ENCODE results near the gene CEACAM18.
"Not testable (repeated sequence)": the region's sequence is repeated elsewhere in the genome, so short reads cannot be mapped to it uniquely, and the experiment has no call there.

The CEACAM18 gene

GRCh38 chr19:51460164-51460992 is 18.0 kb upstream of the CEACAM18 start:
- in situ Hi-C loops (cut with HindIII; ENCODE audit: low sequenced_read_pairs): no loop called here

- in situ Hi-C loops (cut with HindIII; ENCODE audit: low sequenced_read_pairs): no loop called here
Observed at GRCh38 chr19:51461723-51462161, 16.6 kb upstream of the CEACAM18 start.

DNA sequence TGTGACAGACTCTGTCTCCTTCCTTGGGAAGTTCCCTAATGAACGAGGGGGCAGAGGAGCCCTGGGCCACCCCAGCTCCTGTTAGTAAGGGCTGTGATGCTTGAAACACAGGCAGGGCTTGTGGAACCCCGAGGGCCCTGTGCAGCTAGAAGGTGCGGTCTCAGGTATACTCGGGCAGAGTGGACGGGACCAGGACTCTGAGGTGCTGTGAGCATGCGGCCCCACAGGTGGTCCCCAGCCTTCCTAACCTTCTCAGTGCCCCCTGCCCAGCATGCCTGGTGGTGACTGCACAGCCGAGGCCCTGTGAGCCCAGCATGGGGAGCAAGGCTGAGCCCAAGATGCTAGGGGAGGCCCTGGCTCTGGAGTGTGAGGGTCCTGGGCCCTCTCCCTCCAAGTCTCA is 16.1 kb upstream of the CEACAM18 start:
- in situ Hi-C loops (cut with HindIII; ENCODE audit: low sequenced_read_pairs): no loop called here

- in situ Hi-C loops (cut with HindIII; ENCODE audit: low sequenced_read_pairs): no loop called here
Observed at GRCh38 chr19:51462681-51463080, 15.7 kb upstream of the CEACAM18 start.

- in situ Hi-C loops (cut with HindIII; ENCODE audit: low sequenced_read_pairs): not testable (repeated sequence)
Observed at GRCh38 chr19:51463976-51464581, 14.3 kb upstream of the CEACAM18 start.

DNA sequence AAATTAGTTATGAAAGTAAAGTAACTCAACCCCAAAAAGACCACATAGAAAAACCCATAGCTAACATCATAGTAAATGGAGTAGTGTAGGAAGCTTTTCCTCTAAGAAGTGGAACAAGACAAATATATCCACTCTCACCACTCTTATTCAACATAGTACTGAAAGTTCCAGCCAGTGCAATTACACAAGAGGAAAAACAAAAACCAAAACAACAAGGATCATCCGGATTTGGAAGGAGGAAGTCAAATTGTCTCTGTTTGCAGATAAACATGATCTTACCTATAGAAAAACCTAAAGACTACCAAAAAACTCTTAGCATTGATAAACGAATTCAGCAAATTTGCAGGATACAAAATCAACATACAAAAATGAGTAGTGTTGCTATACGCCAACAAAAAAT is 11.6 kb upstream of the CEACAM18 start:
- in situ Hi-C loops (cut with HindIII; ENCODE audit: low sequenced_read_pairs): no loop called here

DNA sequence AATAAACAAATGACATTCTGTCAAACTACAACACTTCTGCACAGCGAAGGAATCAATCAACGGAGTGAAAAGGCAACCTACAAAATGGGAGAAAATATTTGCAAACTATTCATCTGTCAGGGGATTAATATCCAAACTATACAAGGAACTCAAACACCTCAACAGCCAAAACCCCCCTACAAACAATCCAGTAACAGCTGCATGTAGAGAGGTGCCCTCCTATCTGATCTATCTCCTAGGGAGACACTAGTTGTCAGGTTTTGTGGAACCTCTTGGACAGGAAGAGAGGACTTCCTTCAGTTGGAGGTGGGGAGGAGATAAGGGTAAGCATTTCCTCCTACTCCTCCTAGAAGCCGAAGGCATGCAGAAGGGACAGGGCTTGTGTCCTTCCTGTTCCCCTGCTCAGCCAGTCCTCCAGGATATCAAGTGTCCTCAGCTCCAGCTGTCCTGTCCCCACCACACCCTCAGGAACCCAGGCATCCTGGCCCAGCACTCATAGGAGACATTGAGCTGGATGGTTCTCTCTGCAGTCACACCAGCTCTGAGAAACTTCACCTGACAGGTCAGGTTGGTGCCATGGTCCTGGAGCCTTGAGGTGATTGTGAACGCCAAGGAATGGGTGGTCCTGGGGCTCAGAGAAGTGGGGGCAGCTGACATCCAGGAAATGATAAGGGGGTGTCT is 10.3 kb upstream of the CEACAM18 start:
- in situ Hi-C loops (cut with HindIII; ENCODE audit: low sequenced_read_pairs): no loop called here

DNA sequence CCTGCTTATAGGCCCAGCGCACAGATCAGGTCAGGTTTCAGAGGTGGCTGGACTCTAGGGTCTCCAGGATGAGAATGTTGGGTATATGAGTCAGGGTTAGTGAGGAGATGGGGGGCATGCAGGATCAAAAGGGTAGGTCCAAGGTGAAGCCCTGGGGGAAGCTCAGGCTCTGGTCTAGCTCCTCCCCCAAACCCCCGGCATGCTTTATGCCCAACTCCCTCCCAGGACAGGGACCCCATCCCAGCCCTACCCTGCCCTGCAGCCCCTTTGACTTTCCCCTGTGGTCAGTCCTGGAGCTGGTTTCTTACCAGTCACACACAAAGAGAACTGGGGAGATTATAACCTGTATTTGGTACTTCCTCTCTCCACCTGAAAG is 9.8 kb upstream of the CEACAM18 start:
- in situ Hi-C loops (cut with HindIII; ENCODE audit: low sequenced_read_pairs): no loop called here

GRCh38 chr19:51469162-51469561 is 9.2 kb upstream of the CEACAM18 start:
- in situ Hi-C loops (cut with HindIII; ENCODE audit: low sequenced_read_pairs): no loop called here

- in situ Hi-C loops (cut with HindIII; ENCODE audit: low sequenced_read_pairs): loop anchor here (5.0 kb wide), 1 partner anchor 178 kb away; the partner anchor contains the start of gene SIGLEC14
Observed at GRCh38 chr19:51469629-51470028, 8.7 kb upstream of the CEACAM18 start.

DNA sequence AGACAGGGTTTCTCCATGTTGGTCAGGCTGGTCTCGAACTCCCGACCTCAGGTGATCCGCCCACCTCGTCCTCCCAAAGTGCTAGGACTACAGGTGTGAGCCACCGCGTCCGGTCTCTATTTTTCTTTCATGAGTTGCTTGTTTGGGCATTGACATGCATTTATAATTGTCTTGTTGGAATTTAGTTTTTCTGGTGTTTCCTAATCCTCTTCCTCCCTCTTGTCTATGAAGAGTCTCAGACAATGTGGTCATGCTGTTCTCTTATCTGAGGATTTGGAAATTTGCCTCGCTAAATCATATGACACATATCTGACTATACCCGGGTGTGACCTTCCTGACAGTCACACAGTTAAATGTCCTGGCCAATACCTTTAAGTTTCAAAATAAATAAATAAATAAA is 7.4 kb upstream of the CEACAM18 start:
- in situ Hi-C loops (cut with HindIII; ENCODE audit: low sequenced_read_pairs): loop anchor here (5.0 kb wide), 1 partner anchor 176 kb away; the partner anchor contains the start of gene SIGLEC14

GRCh38 chr19:51471527-51471926 is 6.8 kb upstream of the CEACAM18 start:
- in situ Hi-C loops (cut with HindIII; ENCODE audit: low sequenced_read_pairs): loop anchor here (5.0 kb wide), 1 partner anchor 176 kb away; the partner anchor contains the start of gene SIGLEC14

- in situ Hi-C loops (cut with HindIII; ENCODE audit: low sequenced_read_pairs): loop anchor here (5.0 kb wide), 1 partner anchor 175 kb away; the partner anchor contains the start of gene SIGLEC14
Observed at GRCh38 chr19:51472607-51473006, 5.7 kb upstream of the CEACAM18 start.

GRCh38 chr19:51473009-51473707 is 5.2 kb upstream of the CEACAM18 start:
- in situ Hi-C loops (cut with HindIII; ENCODE audit: low sequenced_read_pairs): loop anchor here (5.0 kb wide), 1 partner anchor 174 kb away; the partner anchor contains the start of gene SIGLEC14

GRCh38 chr19:51476164-51476563 is 2.2 kb upstream of the CEACAM18 start:
- in situ Hi-C loops (cut with HindIII; ENCODE audit: low sequenced_read_pairs): no loop called here

DNA sequence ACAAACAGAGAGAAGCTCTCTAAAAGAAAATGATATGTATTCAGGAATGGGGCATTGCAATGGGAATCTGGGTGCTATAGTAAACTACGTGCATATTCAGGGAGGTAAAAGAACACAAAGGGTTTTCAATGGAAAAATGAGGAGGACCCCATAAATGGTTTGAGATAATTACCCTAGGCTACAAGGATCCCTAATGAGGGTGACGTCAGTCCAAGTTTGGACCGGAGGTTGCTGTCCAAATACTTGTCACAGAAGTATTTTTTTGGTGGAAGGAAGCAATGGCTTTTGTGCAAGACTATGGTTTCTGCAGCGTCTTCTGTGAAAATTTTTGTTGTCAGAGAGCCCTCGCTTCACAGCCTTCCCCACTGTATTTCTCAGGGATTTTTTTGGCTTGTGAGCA is 995 bp upstream of the CEACAM18 start:
- in situ Hi-C loops (cut with HindIII; ENCODE audit: low sequenced_read_pairs): no loop called here

GRCh38 chr19:51479531-51480331 is 1.4 kb downstream of the CEACAM18 start:
- in situ Hi-C loops (cut with HindIII; ENCODE audit: low sequenced_read_pairs): no loop called here

DNA sequence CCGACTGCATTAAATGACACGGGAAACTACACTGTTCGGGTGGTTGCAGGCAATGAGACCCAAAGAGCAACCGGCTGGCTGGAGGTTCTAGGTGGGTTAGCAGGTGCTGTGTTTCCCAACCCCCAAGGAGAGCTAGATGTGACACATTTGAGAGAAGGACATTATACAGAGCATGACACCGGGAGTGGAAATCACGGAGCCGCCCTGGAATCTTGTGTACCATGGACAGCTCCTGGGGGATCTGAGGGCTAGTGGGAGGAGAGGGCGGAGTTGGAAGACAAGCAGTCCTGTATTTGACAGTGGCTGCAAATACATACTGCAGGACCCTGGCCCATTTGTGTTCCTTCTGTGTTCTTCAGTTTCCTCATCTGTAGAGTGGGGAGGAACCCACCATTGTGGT is 2.3 kb downstream of the CEACAM18 start:
- in situ Hi-C loops (cut with HindIII; ENCODE audit: low sequenced_read_pairs): no loop called here

GRCh38 chr19:51485960-51486660 is 7.8 kb downstream of the CEACAM18 start:
- in situ Hi-C loops (cut with HindIII; ENCODE audit: low sequenced_read_pairs): no loop called here

All from endothelial cell of hepatic sinusoid (primary cell).